HG03571 (cell line): ENCODE measurements around the gene GLDC.
"Not testable (repeated sequence)": the region's sequence is repeated elsewhere in the genome, so short reads cannot be mapped to it uniquely, and the experiment has no call there.

ENCODE experiments used
- ATAC-seq: cut with Tn5 transposase; IDR thresholded peaks from one replicate; pipeline ENCODE4 v1.9.1; 2021; ENCODE audit not compliant: unreplicated experiment

The GLDC gene

GRCh38 chr9:6575324-6576034 lies 70.0 kb downstream of the GLDC start:
- ATAC-seq, result peak; percentile 84

- no peak for ATAC-seq
These were observed 78.4 kb downstream of the GLDC start for GRCh38 chr9:6567140-6567591.

- ATAC-seq, result no peak
These were observed 79.0 kb downstream of the GLDC start for GRCh38 chr9:6566409-6567139.

- ATAC-seq, result no peak
These were observed 80.2 kb downstream of the GLDC start for GRCh38 chr9:6565312-6565711.

- no peak for ATAC-seq
These were observed 80.7 kb downstream of the GLDC start for GRCh38 chr9:6564868-6565267.

- ATAC-seq, result no peak
These were observed 81.2 kb downstream of the GLDC start for GRCh38 chr9:6564360-6564759.

- ATAC-seq, result no peak
These were observed 82.6 kb downstream of the GLDC start for GRCh38 chr9:6562871-6563430.

- ATAC-seq, result no peak
These were observed 83.3 kb downstream of the GLDC start for GRCh38 chr9:6562201-6562600.

- ATAC-seq, result no peak
These were observed 87.5 kb downstream of the GLDC start for GRCh38 chr9:6557883-6558616.

GRCh38 chr9:6553866-6554265 lies 91.7 kb downstream of the GLDC start:
- ATAC-seq, result no peak

GRCh38 chr9:6552498-6553121 lies 92.9 kb downstream of the GLDC start:
- no peak for ATAC-seq

GRCh38 chr9:6552033-6552432 lies 93.5 kb downstream of the GLDC start:
- ATAC-seq, result no peak

GRCh38 chr9:6551136-6551535 lies 94.4 kb downstream of the GLDC start:
- no peak for ATAC-seq

GRCh38 chr9:6549106-6549800 lies 96.3 kb downstream of the GLDC start:
- ATAC-seq, result no peak

GRCh38 chr9:6545017-6545691 lies 100.4 kb downstream of the GLDC start:
- ATAC-seq, result no peak

- ATAC-seq, result no peak
These were observed 102.3 kb downstream of the GLDC start for GRCh38 chr9:6543204-6543603.

GRCh38 chr9:6542617-6543016 lies 102.9 kb downstream of the GLDC start:
- ATAC-seq, result not testable (repeated sequence)

- no peak for ATAC-seq
These were observed 106.9 kb downstream of the GLDC start for GRCh38 chr9:6538666-6539071.

- no peak for ATAC-seq
These were observed 109.9 kb downstream of the GLDC start for GRCh38 chr9:6535594-6535993.
